GM23338 (cell line): ENCODE data around the gene PPP1R12A. TPM values are rescaled to one million over a fixed set of nuclear protein-coding genes. Genes with fewer than 3 reads are reported as not detected.

Source experiments
- ATAC-seq: fragments of 200-7000 bp; cut with Tn5 transposase; 3 replicates; pipeline ENCODE4 v1.9.1; 2020
- DNase-seq: peaks from one replicate; pipeline ENCODE4 v3.0.0-alpha.2; 2015; ENCODE audit warnings: low spot score
- H2AFZ ChIP-seq: fragments of 200-600 bp; sonication (generic); 2 replicates; pipeline ENCODE4 v1.8.0; 2016; ENCODE audit warnings: antibody characterized with exemption, mild to moderate bottlenecking, moderate library complexity
- H3F3A ChIP-seq: fragments of 200-600 bp; sonication (generic); replicated peaks from 2 replicates; pipeline ENCODE4 v1.8.0; 2017; ENCODE audit warnings: antibody characterized with exemption, mixed run types, low read depth
- H3K27ac ChIP-seq: fragments of 200-600 bp; sonication (generic); 2 replicates; pipeline ENCODE4 v1.6.1; 2016; ENCODE audit warnings: low read depth
- H3K27me3 ChIP-seq: fragments of 200-600 bp; sonication (generic); 2 replicates; pipeline ENCODE4 v1.8.0; 2016; ENCODE audit warnings: mild to moderate bottlenecking, mixed run types, moderate library complexity; ENCODE audit not compliant: insufficient read depth
- H3K36me3 ChIP-seq: fragments of 200-600 bp; sonication (generic); 2 replicates; pipeline ENCODE4 v1.8.0; 2016; ENCODE audit warnings: mild to moderate bottlenecking; ENCODE audit not compliant: insufficient read depth
- H3K4me1 ChIP-seq: fragments of 200-600 bp; sonication (generic); 2 replicates; pipeline ENCODE4 v1.8.0; 2016; ENCODE audit warnings: mild to moderate bottlenecking, moderate library complexity; ENCODE audit not compliant: insufficient read depth
- H3K4me2 ChIP-seq: fragments of 200-600 bp; sonication (generic); 2 replicates; pipeline ENCODE4 v1.7.1; 2017; ENCODE audit warnings: mixed run types
- H3K4me3 ChIP-seq: fragments of 200-600 bp; sonication (generic); 2 replicates; pipeline ENCODE4 v1.6.1; 2016; ENCODE audit warnings: mixed run types
- H3K79me2 ChIP-seq: fragments of 200-600 bp; sonication (generic); replicated peaks from 2 replicates; pipeline ENCODE4 v1.8.0; 2017; ENCODE audit warnings: mild to moderate bottlenecking; ENCODE audit not compliant: insufficient read depth
- H3K9me2 ChIP-seq: fragments of 200-600 bp; sonication (generic); 2 replicates; pipeline ENCODE4 v1.8.0; 2017; ENCODE audit not compliant: insufficient read depth
- H4K20me1 ChIP-seq: fragments of 200-600 bp; sonication (generic); replicated peaks from 2 replicates; pipeline ENCODE4 v1.8.0; 2017; ENCODE audit warnings: mild to moderate bottlenecking; ENCODE audit not compliant: insufficient read depth
- H3K27ac Mint-ChIP-seq: 2 replicates; pipeline ENCODE4 v1.8.0; 2020; ENCODE audit warnings: inconsistent platforms, mild to moderate bottlenecking, moderate library complexity, mixed read lengths
- H3K27me3 Mint-ChIP-seq: 3 replicates; pipeline ENCODE4 v1.8.0; 2022; ENCODE audit warnings: low read depth, mild to moderate bottlenecking, moderate library complexity, mixed read lengths, inconsistent platforms; ENCODE audit not compliant: insufficient read depth, poor library complexity
- H3K36me3 Mint-ChIP-seq: 3 replicates; pipeline ENCODE4 v1.8.0; 2021; ENCODE audit warnings: low read depth, mild to moderate bottlenecking, inconsistent platforms, moderate library complexity, mixed read lengths
- H3K4me1 Mint-ChIP-seq: 3 replicates; pipeline ENCODE4 v1.8.0; 2020; ENCODE audit warnings: mild to moderate bottlenecking, inconsistent platforms, mixed read lengths
- H3K4me3 Mint-ChIP-seq: 3 replicates; pipeline ENCODE4 v1.8.0; 2021; ENCODE audit warnings: moderate library complexity, mild to moderate bottlenecking, inconsistent platforms, mixed read lengths
- H3K9me3 Mint-ChIP-seq: 3 replicates; pipeline ENCODE4 v1.8.0; 2020; ENCODE audit warnings: moderate library complexity, mild to moderate bottlenecking, inconsistent platforms, mixed read lengths
- CREB1 ChIP-seq: fragments of 250-450 bp; sonication (Bioruptor Pico); IDR thresholded peaks from 2 replicates; pipeline ENCODE4 v1.5.0; 2020; ENCODE audit warnings: low read depth, mild to moderate bottlenecking, moderate library complexity
- CTCF ChIP-seq, 2 experiments: fragments of 200-600 bp in 1 of 2; sonication (generic) in 1 of 2; conservative IDR thresholded peaks; 2 replicates each; pipeline versions ENCODE4 v1.5.1 to v1.6.1; 2016 to 2017; ENCODE audit warnings: antibody characterized with exemption in 2 of 2, low read depth in 2 of 2, mild to moderate bottlenecking in 2 of 2, moderate library complexity in 1 of 2
- ETS1 ChIP-seq: IDR thresholded peaks from 2 replicates; pipeline ENCODE4 v1.6.1; 2016; ENCODE audit warnings: antibody characterized with exemption
- EZH2 ChIP-seq: fragments of 200-600 bp; sonication (generic); IDR thresholded peaks from one replicate; pipeline ENCODE4 v1.8.0; 2017; ENCODE audit warnings: antibody characterized with exemption, mild to moderate bottlenecking, low read depth; ENCODE audit not compliant: unreplicated experiment
- EZH2phosphoT487 ChIP-seq: fragments of 200-600 bp; sonication (generic); IDR thresholded peaks from one replicate; pipeline ENCODE4 v1.8.1; 2018; ENCODE audit warnings: antibody characterized with exemption; ENCODE audit not compliant: unreplicated experiment
- JUNB ChIP-seq: IDR thresholded peaks from one replicate; pipeline ENCODE4 v1.6.1; 2016; ENCODE audit warnings: antibody characterized with exemption; ENCODE audit not compliant: unreplicated experiment
- NANOG ChIP-seq: IDR thresholded peaks from 2 replicates; pipeline ENCODE4 v1.6.1; 2016; ENCODE audit warnings: antibody characterized with exemption, borderline replicate concordance
- POLR2AphosphoS5 ChIP-seq: IDR thresholded peaks from 2 replicates; pipeline ENCODE4 v1.6.1; 2016; ENCODE audit warnings: antibody characterized with exemption, low read depth
- REST ChIP-seq: IDR thresholded peaks from one replicate; pipeline ENCODE4 v1.6.1; 2018; ENCODE audit warnings: antibody characterized with exemption; ENCODE audit not compliant: unreplicated experiment
- STAT1 ChIP-seq: IDR thresholded peaks from one replicate; pipeline ENCODE4 v1.6.1; 2016; ENCODE audit warnings: antibody characterized with exemption; ENCODE audit not compliant: unreplicated experiment
- ZNF114 ChIP-seq: fragments of 250-450 bp; sonication (Bioruptor Pico); IDR thresholded peaks from 2 replicates; pipeline ENCODE4 v1.5.0; 2020; ENCODE audit warnings: mild to moderate bottlenecking, moderate library complexity
- ZNF331 ChIP-seq: fragments of 250-450 bp; sonication (Bioruptor Pico); IDR thresholded peaks from 2 replicates; pipeline ENCODE4 v1.5.0; 2020; ENCODE audit warnings: low read depth, mild to moderate bottlenecking, moderate library complexity
- ZNF462 ChIP-seq: fragments of 250-450 bp; sonication (Bioruptor Pico); IDR thresholded peaks from 2 replicates; pipeline ENCODE4 v1.5.0; 2020; ENCODE audit warnings: mild to moderate bottlenecking, moderate library complexity
- polyA plus RNA-seq: library from polyadenylated mRNA; unstranded; fragments of >200 nt; fragmentation: Nextera tagmentation; extraction: Ambion mirVana; gene quantifications from 2 replicates; pipeline ENCODE4 v1.2.1, GENCODE V29; 2016
- total RNA-seq: library from RNA; depleted of rRNA; stranded (reverse); fragments of >200 nt; shearing (Covaris generic); gene quantifications from 2 replicates; pipeline ENCODE4 v1.2.3, GENCODE V29; 2014

PPP1R12A gene
- total and polyA plus RNA-seq, 2 experiments from 2014 or later, result 91.6 to 146 TPM

- Histone ChIP-seq H3K4me1 (no peaks in the 10 kb centered on the region), H3K36me3 (peaks cover 15% of the 10 kb centered on the region; the same call in 1 of the 2 replicates), H3K79me2 (peaks cover 24% of the 10 kb centered on the region; the same call in 1 of the 2 replicates), H3K27me3 (no peaks in the 10 kb centered on the region), H3K4me2 (no peak overlapping the region), H3K27ac (no peak overlapping the region), H3K4me3 (no peak overlapping the region), H2AFZ (no peak overlapping the region), H3F3A (no peaks in the 10 kb centered on the region), H3K9me2 (no peaks in the 10 kb centered on the region), H4K20me1 (no peaks in the 10 kb centered on the region)
- no peak for ATAC-seq
- Mint-ChIP-seq H3K36me3 (peaks cover 30% of the 10 kb centered on the region), H3K4me1 (no peaks in the 10 kb centered on the region; the same call in 2 of the 3 replicates), H3K9me3 (peaks cover 28% of the 10 kb centered on the region), H3K27ac (no peak overlapping the region), H3K4me3 (no peak overlapping the region), H3K27me3 (peaks cover 2% of the 10 kb centered on the region)
- TF ChIP-seq JUNB, result no peak
- no peak for TF ChIP-seq EZH2phosphoT487
- no peak for TF ChIP-seq EZH2
- no peak for TF ChIP-seq ZNF114 (CRISPR knock-in tag)
- TF ChIP-seq ZNF331 (CRISPR knock-in tag), result no peak
- no peak for TF ChIP-seq ETS1
- TF ChIP-seq CREB1 (CRISPR knock-in tag), result no peak
- no peak for TF ChIP-seq POLR2AphosphoS5
- TF ChIP-seq ZNF462, result no peak
- no peak for TF ChIP-seq CTCF (conservative IDR thresholded peaks at IDR 0.05; ENCODE audit: low read depth in 2 of 2)
- no peak for TF ChIP-seq NANOG
- no peak for TF ChIP-seq REST
- TF ChIP-seq STAT1, result no peak
- DNase-seq, result no peak
These were observed 99.5 kb downstream of the PPP1R12A start for GRCh38 chr12:79835377-79835843.
